GM12878 (cell line): ENCODE results near the gene ATP4A. TPM values are rescaled to one million over a fixed set of nuclear protein-coding genes. Genes with fewer than 3 reads are reported as not detected.

Source experiments
- BMI1 ChIP-seq: fragments of 450-650 bp; IDR thresholded peaks from 2 replicates; pipeline ENCODE4 v1.6.1; 2016; ENCODE audit warnings: mild to moderate bottlenecking, moderate library complexity, borderline replicate concordance
- MTA3 ChIP-seq: IDR thresholded peaks from 2 replicates; pipeline ENCODE4 v1.6.1; 2012; ENCODE audit warnings: low read length, inconsistent platforms, borderline replicate concordance
- MYC ChIP-seq: IDR thresholded peaks from 2 replicates; pipeline ENCODE4 v1.6.1; 2011; ENCODE audit warnings: mild to moderate bottlenecking, low read length, moderate library complexity, inconsistent platforms; ENCODE audit not compliant: insufficient read depth, insufficient replicate concordance, insufficient read length, severe bottlenecking
- NRF1 ChIP-seq: conservative IDR thresholded peaks from 2 replicates; pipeline ENCODE4 v1.6.1; 2011; ENCODE audit warnings: mild to moderate bottlenecking, low read depth, low read length, improper control_type of control experiment
- STAT3 ChIP-seq: IDR thresholded peaks from 2 replicates; pipeline ENCODE4 v1.6.1; 2011; ENCODE audit warnings: low read depth, low read length, improper control_type of control experiment
- TCF12 ChIP-seq: IDR thresholded peaks from 2 replicates; pipeline ENCODE4 v1.6.1; 2011; ENCODE audit warnings: low read depth, mild to moderate bottlenecking, low read length
- WRNIP1 ChIP-seq: IDR thresholded peaks from 2 replicates; pipeline ENCODE4 v1.6.1; 2011; ENCODE audit warnings: low read depth, low read length, improper control_type of control experiment, borderline replicate concordance
- ZNF274 ChIP-seq: IDR thresholded peaks from one replicate; pipeline ENCODE4 v1.8.0; 2011; ENCODE audit not compliant: insufficient read length, insufficient read depth
- polyA plus RNA-seq, 11 experiments: library from polyadenylated mRNA; depleted of rRNA in 4 of 11; unstranded in 6 of 11; stranded (reverse) in 5 of 11; fragments of >200 nt; fragmentation: Nextera tagmentation in 4 of 11; fragmentation: Illumina TruSeq in 1 of 11; extraction: Ambion mirVana in 4 of 11; extraction: Trizol in 1 of 11; gene quantifications; 1 replicate in 1 of 11; 2 replicates in 10 of 11; pipeline versions ENCODE4 v1.2.1 to v1.2.3, GENCODE V29; 2011 to 2016; ENCODE audit warnings: inconsistent platforms in 2 of 11, missing spikeins in 2 of 11, low read depth in 1 of 11
- total RNA-seq, 4 experiments: library from RNA; depleted of rRNA in 3 of 4; stranded (reverse); fragments of >200 nt in 3 of 4; fragmentation: Illumina TruSeq in 1 of 4; extraction: Trizol in 1 of 4; gene quantifications; 2 replicates each; pipeline versions ENCODE4 v1.2.1 to v1.2.3, GENCODE V29; 2013 to 2021
- TF ChIP-seq, protein P1 (sequence below): fragments of 450-650 bp; formaldehyde crosslinking; IDR thresholded peaks from 2 replicates; pipeline ENCODE4 v1.5.0; 2022; ENCODE audit warnings: mild to moderate bottlenecking, missing genetic modification characterization
- TF ChIP-seq, protein P2 (sequence below): IDR thresholded peaks from 2 replicates; pipeline ENCODE4 v1.6.1; 2012; ENCODE audit warnings: low read depth, low read length, improper control_type of control experiment
- TF ChIP-seq, protein P3 (sequence below): IDR thresholded peaks from 2 replicates; pipeline ENCODE4 v1.6.1; 2011; ENCODE audit warnings: borderline replicate concordance, low read depth, mild to moderate bottlenecking, moderate library complexity, mixed read lengths, low read length; ENCODE audit not compliant: insufficient read depth; ENCODE audit errors: extremely low read length
- TF ChIP-seq, protein P4 (sequence below): fragments of 450-650 bp; IDR thresholded peaks from 2 replicates; pipeline ENCODE4 v1.6.1; 2017; ENCODE audit warnings: mild to moderate bottlenecking, moderate library complexity
- TF ChIP-seq, protein P5 (sequence below): IDR thresholded peaks from 2 replicates; pipeline ENCODE4 v1.6.1; 2012; ENCODE audit warnings: improper control_type of control experiment, low read depth, low read length; ENCODE audit not compliant: insufficient replicate concordance

The ATP4A gene
- total and polyA plus RNA-seq, 10 of the 15 experiments (the other 5 are each of a cell fraction or from before 2014, with no cell fraction given): 0.03 to 1.5 (median 0.11) TPM; not detected in 3

DNA sequence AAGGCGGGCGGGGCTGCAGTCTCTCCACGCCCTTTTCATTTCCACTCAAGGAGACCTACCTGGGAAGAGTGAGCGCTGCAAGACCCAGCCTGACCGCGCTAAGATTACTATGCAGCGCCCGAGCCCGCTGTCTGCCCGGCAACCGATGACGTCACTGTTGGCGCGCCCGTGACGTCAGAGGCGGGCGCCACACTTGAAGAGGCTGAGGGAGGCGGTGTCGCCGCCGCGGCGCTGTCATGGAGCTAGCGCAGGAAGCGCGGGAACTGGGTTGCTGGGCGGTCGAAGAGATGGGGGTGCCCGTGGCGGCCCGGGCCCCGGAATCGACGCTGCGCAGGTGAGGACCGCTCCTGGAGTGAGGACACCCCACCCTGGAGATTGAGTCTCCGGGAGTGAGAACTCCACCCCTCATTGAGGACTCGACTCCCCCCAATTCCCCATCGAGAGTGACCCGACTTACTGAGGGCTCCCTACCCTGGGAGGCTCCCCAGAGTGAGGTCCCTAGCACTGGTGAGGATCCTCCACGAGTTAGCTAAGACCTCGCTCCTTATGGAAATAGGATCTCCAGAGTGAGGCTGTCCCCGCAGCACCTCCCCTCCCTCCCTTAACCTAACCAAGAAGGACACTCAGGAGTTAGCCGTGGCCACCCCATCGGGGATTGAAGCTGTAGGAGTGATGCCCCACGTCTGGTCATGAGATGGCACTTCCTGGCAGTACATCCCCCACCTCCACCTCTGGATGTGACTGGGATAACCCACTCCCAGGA is 49.3 kb upstream of the ATP4A start, which contains the start of gene HAUS5 (continued):
- TF ChIP-seq, protein P1, sequence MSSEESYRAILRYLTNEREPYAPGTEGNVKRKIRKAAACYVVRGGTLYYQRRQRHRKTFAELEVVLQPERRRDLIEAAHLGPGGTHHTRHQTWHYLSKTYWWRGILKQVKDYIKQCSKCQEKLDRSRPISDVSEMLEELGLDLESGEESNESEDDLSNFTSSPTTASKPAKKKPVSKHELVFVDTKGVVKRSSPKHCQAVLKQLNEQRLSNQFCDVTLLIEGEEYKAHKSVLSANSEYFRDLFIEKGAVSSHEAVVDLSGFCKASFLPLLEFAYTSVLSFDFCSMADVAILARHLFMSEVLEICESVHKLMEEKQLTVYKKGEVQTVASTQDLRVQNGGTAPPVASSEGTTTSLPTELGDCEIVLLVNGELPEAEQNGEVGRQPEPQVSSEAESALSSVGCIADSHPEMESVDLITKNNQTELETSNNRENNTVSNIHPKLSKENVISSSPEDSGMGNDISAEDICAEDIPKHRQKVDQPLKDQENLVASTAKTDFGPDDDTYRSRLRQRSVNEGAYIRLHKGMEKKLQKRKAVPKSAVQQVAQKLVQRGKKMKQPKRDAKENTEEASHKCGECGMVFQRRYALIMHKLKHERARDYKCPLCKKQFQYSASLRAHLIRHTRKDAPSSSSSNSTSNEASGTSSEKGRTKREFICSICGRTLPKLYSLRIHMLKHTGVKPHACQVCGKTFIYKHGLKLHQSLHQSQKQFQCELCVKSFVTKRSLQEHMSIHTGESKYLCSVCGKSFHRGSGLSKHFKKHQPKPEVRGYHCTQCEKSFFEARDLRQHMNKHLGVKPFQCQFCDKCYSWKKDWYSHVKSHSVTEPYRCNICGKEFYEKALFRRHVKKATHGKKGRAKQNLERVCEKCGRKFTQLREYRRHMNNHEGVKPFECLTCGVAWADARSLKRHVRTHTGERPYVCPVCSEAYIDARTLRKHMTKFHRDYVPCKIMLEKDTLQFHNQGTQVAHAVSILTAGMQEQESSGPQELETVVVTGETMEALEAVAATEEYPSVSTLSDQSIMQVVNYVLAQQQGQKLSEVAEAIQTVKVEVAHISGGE (CRISPR knock-in tag): no peak
- no peak for TF ChIP-seq MYC
- no peak for TF ChIP-seq NRF1
- TF ChIP-seq STAT3: no peak
- TF ChIP-seq WRNIP1: no peak
- TF ChIP-seq BMI1: no peak
- no peak for TF ChIP-seq MTA3
- TF ChIP-seq, protein P2, sequence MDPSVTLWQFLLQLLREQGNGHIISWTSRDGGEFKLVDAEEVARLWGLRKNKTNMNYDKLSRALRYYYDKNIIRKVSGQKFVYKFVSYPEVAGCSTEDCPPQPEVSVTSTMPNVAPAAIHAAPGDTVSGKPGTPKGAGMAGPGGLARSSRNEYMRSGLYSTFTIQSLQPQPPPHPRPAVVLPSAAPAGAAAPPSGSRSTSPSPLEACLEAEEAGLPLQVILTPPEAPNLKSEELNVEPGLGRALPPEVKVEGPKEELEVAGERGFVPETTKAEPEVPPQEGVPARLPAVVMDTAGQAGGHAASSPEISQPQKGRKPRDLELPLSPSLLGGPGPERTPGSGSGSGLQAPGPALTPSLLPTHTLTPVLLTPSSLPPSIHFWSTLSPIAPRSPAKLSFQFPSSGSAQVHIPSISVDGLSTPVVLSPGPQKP: no peak
- TF ChIP-seq ZNF274: no peak
- TF ChIP-seq, protein P3, sequence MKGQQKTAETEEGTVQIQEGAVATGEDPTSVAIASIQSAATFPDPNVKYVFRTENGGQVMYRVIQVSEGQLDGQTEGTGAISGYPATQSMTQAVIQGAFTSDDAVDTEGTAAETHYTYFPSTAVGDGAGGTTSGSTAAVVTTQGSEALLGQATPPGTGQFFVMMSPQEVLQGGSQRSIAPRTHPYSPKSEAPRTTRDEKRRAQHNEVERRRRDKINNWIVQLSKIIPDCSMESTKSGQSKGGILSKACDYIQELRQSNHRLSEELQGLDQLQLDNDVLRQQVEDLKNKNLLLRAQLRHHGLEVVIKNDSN: no peak
- TF ChIP-seq, protein P4, sequence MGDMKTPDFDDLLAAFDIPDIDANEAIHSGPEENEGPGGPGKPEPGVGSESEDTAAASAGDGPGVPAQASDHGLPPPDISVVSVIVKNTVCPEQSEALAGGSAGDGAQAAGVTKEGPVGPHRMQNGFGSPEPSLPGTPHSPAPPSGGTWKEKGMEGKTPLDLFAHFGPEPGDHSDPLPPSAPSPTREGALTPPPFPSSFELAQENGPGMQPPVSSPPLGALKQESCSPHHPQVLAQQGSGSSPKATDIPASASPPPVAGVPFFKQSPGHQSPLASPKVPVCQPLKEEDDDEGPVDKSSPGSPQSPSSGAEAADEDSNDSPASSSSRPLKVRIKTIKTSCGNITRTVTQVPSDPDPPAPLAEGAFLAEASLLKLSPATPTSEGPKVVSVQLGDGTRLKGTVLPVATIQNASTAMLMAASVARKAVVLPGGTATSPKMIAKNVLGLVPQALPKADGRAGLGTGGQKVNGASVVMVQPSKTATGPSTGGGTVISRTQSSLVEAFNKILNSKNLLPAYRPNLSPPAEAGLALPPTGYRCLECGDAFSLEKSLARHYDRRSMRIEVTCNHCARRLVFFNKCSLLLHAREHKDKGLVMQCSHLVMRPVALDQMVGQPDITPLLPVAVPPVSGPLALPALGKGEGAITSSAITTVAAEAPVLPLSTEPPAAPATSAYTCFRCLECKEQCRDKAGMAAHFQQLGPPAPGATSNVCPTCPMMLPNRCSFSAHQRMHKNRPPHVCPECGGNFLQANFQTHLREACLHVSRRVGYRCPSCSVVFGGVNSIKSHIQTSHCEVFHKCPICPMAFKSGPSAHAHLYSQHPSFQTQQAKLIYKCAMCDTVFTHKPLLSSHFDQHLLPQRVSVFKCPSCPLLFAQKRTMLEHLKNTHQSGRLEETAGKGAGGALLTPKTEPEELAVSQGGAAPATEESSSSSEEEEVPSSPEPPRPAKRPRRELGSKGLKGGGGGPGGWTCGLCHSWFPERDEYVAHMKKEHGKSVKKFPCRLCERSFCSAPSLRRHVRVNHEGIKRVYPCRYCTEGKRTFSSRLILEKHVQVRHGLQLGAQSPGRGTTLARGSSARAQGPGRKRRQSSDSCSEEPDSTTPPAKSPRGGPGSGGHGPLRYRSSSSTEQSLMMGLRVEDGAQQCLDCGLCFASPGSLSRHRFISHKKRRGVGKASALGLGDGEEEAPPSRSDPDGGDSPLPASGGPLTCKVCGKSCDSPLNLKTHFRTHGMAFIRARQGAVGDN: peak; percentile 68
- TF ChIP-seq TCF12: 0 out of 2 replicates have a peak, but pooled peaks have one; percentile 60
- TF ChIP-seq, protein P5, sequence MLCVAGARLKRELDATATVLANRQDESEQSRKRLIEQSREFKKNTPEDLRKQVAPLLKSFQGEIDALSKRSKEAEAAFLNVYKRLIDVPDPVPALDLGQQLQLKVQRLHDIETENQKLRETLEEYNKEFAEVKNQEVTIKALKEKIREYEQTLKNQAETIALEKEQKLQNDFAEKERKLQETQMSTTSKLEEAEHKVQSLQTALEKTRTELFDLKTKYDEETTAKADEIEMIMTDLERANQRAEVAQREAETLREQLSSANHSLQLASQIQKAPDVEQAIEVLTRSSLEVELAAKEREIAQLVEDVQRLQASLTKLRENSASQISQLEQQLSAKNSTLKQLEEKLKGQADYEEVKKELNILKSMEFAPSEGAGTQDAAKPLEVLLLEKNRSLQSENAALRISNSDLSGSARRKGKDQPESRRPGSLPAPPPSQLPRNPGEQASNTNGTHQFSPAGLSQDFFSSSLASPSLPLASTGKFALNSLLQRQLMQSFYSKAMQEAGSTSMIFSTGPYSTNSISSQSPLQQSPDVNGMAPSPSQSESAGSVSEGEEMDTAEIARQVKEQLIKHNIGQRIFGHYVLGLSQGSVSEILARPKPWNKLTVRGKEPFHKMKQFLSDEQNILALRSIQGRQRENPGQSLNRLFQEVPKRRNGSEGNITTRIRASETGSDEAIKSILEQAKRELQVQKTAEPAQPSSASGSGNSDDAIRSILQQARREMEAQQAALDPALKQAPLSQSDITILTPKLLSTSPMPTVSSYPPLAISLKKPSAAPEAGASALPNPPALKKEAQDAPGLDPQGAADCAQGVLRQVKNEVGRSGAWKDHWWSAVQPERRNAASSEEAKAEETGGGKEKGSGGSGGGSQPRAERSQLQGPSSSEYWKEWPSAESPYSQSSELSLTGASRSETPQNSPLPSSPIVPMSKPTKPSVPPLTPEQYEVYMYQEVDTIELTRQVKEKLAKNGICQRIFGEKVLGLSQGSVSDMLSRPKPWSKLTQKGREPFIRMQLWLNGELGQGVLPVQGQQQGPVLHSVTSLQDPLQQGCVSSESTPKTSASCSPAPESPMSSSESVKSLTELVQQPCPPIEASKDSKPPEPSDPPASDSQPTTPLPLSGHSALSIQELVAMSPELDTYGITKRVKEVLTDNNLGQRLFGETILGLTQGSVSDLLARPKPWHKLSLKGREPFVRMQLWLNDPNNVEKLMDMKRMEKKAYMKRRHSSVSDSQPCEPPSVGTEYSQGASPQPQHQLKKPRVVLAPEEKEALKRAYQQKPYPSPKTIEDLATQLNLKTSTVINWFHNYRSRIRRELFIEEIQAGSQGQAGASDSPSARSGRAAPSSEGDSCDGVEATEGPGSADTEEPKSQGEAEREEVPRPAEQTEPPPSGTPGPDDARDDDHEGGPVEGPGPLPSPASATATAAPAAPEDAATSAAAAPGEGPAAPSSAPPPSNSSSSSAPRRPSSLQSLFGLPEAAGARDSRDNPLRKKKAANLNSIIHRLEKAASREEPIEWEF: no peak
